Left colon (tissue), 2 donors: ENCODE data around the gene FDX1. TPM values are rescaled to one million over a fixed set of nuclear protein-coding genes. Genes with fewer than 3 reads are reported as not detected.

ENCODE experiments used
- ATAC-seq: fragments of 200-7000 bp; cut with Tn5 transposase; one replicate; pipeline ENCODE4 v1.9.1; 2020; ENCODE audit warnings: mild to moderate bottlenecking, moderate library complexity
- DNase-seq, 2 donors: peaks; one replicate each; pipeline ENCODE4 v3.0.0-alpha.2; 2020
- intact Hi-C, 2 donors: fragments of 100-400 bp; cut with DNase I in 1 of 2; cut with micrococcal nuclease in 1 of 2; formaldehyde crosslinking; loops; one replicate each; pipeline versions ENCODE4 v1.11.2 to v1.14.0; 2022; cut with DNase I, micrococcal nuclease
- total RNA-seq, 2 donors: library from RNA; stranded (reverse); fragmentation: NEBNext Ultra II Directional; extraction: Animal tissue kit (Norgen Biotek cat#: 25700); gene quantifications; one replicate each; pipeline ENCODE4 v1.2.1, GENCODE V29; 2021
- donor health status: DM: no; HTN: no; CAD: no.
- donor health status: DM: yes; HTN: yes; CAD: no.

Gene FDX1
- total RNA-seq, 2 donors from 2014 or later: 22.6 to 24.0 TPM

GRCh38 chr11:110490886-110491285, 61.1 kb downstream of the FDX1 start:
- DNase-seq (no peak), ATAC-seq (no peak)
- intact Hi-C loops: no loop called here

- ATAC-seq: no peak
- intact Hi-C loops: no loop called here
- DNase-seq: no peak
These were observed 62.0 kb downstream of the FDX1 start for GRCh38 chr11:110491577-110492320.

- intact Hi-C loops: no loop called here
- ATAC-seq: no peak
- DNase-seq: no peak
These were observed 62.6 kb downstream of the FDX1 start for GRCh38 chr11:110492321-110492685.

- DNase-seq: no peak
- intact Hi-C loops: no loop called here
- ATAC-seq: no peak
These were observed 63.6 kb downstream of the FDX1 start for GRCh38 chr11:110493346-110493745.

GRCh38 chr11:110497231-110497978, 67.7 kb downstream of the FDX1 start:
- ATAC-seq (no peak), DNase-seq (no peak)
- intact Hi-C loops: no loop called here

GRCh38 chr11:110501428-110501827, 71.7 kb downstream of the FDX1 start:
- ATAC-seq: no peak

GRCh38 chr11:110505528-110506284, 76.0 kb downstream of the FDX1 start:
- intact Hi-C loops: no loop called here
- DNase-seq (no peak), ATAC-seq (no peak)

More at GRCh38 chr11:110501428-110501827, 71.7 kb downstream of the FDX1 start:
- no peak for DNase-seq
- intact Hi-C loops: no loop called here

- intact Hi-C loops: no loop called here
- ATAC-seq: no peak
These were observed 77.6 kb downstream of the FDX1 start for GRCh38 chr11:110507328-110507727.

GRCh38 chr11:110508786-110509185, 79.0 kb downstream of the FDX1 start:
- no peak for DNase-seq
- intact Hi-C loops: no loop called here
- ATAC-seq: no peak

More at GRCh38 chr11:110507328-110507727, 77.6 kb downstream of the FDX1 start:
- DNase-seq: no peak

GRCh38 chr11:110509472-110509871, 79.7 kb downstream of the FDX1 start:
- ATAC-seq (no peak), DNase-seq (no peak)
- intact Hi-C loops: no loop called here

- intact Hi-C loops: no loop called here
- DNase-seq: no peak
- ATAC-seq: no peak
These were observed 82.3 kb downstream of the FDX1 start for GRCh38 chr11:110512026-110512425.

GRCh38 chr11:110513259-110513801, 83.6 kb downstream of the FDX1 start:
- intact Hi-C loops: no loop called here
- DNase-seq: no peak
- ATAC-seq: no peak

GRCh38 chr11:110513846-110514437, 84.2 kb downstream of the FDX1 start:
- ATAC-seq: no peak
- no peak for DNase-seq

More at GRCh38 chr11:110513846-110514437, 84.2 kb downstream of the FDX1 start:
- intact Hi-C loops: no loop called here

Other genes with a start within 250 kb of the FDX1 start
- 10 to 100 TPM; 16.4 to 18.4 TPM for gene RDX, start 133.3 kb upstream of the FDX1 start, total RNA-seq